Nephron (organoid): ENCODE results near the gene RNF31.
"Not testable (repeated sequence)": the region's sequence is repeated elsewhere in the genome, so short reads cannot be mapped to it uniquely, and the experiment has no call there.

ENCODE experiments used
- H3K27ac Mint-ChIP-seq, 3 experiments: 2 replicates each; pipeline ENCODE4 v1.8.0; 2020; ENCODE audit warnings: mixed read lengths in 3 of 3, mild to moderate bottlenecking in 2 of 3, moderate library complexity in 1 of 3
- H3K27me3 Mint-ChIP-seq: 2 replicates; pipeline ENCODE4 v1.8.0; 2021; ENCODE audit warnings: low read depth, mild to moderate bottlenecking, moderate library complexity, mixed read lengths
- H3K36me3 Mint-ChIP-seq: 2 replicates; pipeline ENCODE4 v1.8.0; 2020; ENCODE audit warnings: low read depth, mixed read lengths
- H3K4me1 Mint-ChIP-seq: 2 replicates; pipeline ENCODE4 v1.8.0; 2020; ENCODE audit warnings: mixed read lengths
- H3K4me3 Mint-ChIP-seq, 3 experiments: 2 replicates each; pipeline ENCODE4 v1.8.0; 2020; ENCODE audit warnings: mild to moderate bottlenecking in 3 of 3, mixed read lengths in 3 of 3, moderate library complexity in 2 of 3
- H3K9me3 Mint-ChIP-seq: 2 replicates; pipeline ENCODE4 v1.8.0; 2020; ENCODE audit warnings: mixed read lengths
- TF ChIP-seq, protein P1 (sequence below), 3 experiments: fragments of 200-600 bp; sonication (generic); IDR thresholded peaks; one replicate each; pipeline ENCODE4 v1.5.0; 2021; ENCODE audit warnings: antibody characterized with exemption in 3 of 3; ENCODE audit not compliant: unreplicated experiment in 3 of 3

Gene RNF31

DNA sequence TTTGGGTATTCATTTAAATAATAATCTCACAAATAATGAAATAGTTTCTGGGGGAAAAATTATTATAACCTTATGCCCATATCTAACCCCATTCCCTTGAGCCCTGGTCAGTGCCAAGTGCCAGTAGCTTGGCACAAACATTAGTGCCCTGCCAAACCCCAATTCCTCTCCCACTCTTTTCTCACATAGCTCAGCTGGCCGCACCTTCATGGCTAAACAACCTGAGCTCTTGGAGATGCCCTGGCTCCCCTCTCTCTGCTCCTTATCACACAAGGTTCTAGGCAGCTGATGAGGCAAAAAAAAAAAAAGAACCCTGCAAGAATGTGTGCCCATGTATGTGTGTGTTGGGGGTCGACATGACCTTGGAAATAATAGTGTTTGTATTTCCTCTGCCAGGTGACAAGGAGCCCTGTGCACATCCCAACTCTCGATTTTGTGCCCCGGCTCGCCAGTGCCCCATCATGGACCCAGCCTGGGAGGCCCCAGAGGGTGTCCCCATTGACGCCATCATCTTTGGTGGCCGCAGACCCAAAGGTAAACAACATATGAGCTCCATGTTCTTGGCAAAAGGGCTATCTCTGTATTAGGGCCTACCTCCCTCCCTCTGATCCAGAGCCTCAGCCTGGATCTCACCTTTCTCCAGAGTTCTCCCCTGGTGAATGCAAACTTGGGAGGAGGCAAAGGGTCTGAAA lies 44.8 kb upstream of the RNF31 start:
- peaks cover 15% of the 10 kb centered on the region for H3K36me3 Mint-ChIP-seq
- H3K27ac Mint-ChIP-seq: no peak overlapping the region
- no peaks in the 10 kb centered on the region for H3K27me3 Mint-ChIP-seq
- no peaks in the 10 kb centered on the region for H3K9me3 Mint-ChIP-seq
- TF ChIP-seq, protein P1, sequence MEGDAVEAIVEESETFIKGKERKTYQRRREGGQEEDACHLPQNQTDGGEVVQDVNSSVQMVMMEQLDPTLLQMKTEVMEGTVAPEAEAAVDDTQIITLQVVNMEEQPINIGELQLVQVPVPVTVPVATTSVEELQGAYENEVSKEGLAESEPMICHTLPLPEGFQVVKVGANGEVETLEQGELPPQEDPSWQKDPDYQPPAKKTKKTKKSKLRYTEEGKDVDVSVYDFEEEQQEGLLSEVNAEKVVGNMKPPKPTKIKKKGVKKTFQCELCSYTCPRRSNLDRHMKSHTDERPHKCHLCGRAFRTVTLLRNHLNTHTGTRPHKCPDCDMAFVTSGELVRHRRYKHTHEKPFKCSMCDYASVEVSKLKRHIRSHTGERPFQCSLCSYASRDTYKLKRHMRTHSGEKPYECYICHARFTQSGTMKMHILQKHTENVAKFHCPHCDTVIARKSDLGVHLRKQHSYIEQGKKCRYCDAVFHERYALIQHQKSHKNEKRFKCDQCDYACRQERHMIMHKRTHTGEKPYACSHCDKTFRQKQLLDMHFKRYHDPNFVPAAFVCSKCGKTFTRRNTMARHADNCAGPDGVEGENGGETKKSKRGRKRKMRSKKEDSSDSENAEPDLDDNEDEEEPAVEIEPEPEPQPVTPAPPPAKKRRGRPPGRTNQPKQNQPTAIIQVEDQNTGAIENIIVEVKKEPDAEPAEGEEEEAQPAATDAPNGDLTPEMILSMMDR (IDR thresholded peaks at IDR 0.05; ENCODE audit: unreplicated experiment in 3 of 3): no peak
- no peaks in the 10 kb centered on the region for H3K4me1 Mint-ChIP-seq
- no peak overlapping the region for H3K4me3 Mint-ChIP-seq

DNA sequence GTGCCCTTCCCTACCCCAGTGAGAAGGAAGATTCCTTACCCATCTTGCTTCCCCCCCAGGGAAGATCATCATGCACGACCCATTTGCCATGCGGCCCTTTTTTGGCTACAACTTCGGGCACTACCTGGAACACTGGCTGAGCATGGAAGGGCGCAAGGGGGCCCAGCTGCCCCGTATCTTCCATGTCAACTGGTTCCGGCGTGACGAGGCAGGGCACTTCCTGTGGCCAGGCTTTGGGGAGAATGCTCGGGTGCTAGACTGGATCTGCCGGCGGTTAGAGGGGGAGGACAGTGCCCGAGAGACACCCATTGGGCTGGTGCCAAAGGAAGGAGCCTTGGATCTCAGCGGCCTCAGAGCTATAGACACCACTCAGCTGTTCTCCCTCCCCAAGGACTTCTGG lies 43.8 kb upstream of the RNF31 start:
- Mint-ChIP-seq H3K9me3 (no peaks in the 10 kb centered on the region), H3K4me1 (no peaks in the 10 kb centered on the region), H3K4me3 (no peak overlapping the region), H3K36me3 (peaks cover 15% of the 10 kb centered on the region), H3K27ac (no peak overlapping the region), H3K27me3 (no peaks in the 10 kb centered on the region)
- TF ChIP-seq, protein P1 (IDR thresholded peaks at IDR 0.05; ENCODE audit: unreplicated experiment in 3 of 3): no peak

DNA sequence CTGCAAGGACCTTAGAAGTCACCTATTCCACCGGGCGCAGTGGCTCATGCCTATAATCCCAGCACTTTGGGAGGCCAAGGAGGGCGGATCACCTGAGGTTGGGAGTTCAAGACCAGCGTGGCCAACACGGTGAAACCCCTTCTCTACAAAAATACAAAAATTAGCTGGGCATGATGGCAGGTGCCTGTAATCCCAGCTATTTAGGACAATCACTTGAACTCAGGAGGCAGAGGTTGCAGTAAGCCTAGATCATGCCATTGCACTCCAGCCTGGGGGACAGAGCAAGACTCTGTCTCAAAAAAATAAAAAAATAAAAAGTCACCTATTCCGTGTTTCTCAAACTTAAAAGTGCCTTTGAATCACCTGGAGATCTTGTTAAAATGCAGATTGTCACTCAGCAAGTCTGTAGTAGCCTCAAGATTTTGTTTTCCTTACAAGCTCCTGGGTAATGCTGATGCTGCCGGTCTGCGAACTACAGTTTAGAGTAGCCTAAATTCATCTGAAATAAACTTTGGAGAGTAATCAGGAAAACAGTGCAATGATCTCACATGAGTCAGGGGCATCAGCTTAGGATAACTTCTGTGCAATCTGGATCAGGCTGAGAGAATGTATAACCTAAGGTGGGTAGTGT lies 41.6 kb upstream of the RNF31 start:
- not testable (repeated sequence) for H3K4me3 Mint-ChIP-seq, H3K4me1 Mint-ChIP-seq

DNA sequence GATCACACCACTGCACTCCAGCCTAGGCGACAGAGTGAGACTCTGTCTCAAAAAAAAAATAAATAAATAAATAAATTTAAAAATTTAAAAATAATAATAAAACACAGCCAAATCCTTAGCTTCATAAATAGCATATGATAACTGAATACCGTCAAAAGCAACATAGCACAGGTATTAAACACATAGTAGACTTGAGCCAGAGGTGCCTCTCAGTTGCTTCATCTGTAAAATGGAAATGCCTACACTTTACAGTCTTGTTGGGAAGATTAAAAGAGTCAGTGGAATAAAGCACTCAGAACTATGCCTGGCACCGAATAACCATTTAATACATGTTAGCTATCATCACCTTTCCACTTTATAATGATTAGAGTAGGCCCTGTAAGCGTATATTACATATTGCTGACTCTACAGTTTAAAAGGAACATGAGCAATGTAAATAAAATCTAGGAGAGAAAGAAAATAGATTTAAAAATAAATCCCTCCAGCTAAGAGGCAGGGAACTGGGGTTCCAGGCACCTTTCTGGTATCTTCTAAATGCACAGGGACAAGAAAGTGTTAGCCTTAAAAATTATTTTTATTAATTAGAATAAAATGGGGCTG lies 40.5 kb upstream of the RNF31 start:
- TF ChIP-seq, protein P1 (IDR thresholded peaks at IDR 0.05; ENCODE audit: unreplicated experiment in 3 of 3): no peak
- Mint-ChIP-seq H3K4me1 (peaks cover 6% of the 10 kb centered on the region), H3K4me3 (no peak overlapping the region), H3K27me3 (no peaks in the 10 kb centered on the region), H3K9me3 (no peaks in the 10 kb centered on the region), H3K27ac (no peak overlapping the region), H3K36me3 (peaks cover 15% of the 10 kb centered on the region)

More for the DNA sequence above, 41.6 kb upstream of the RNF31 start:
- Mint-ChIP-seq H3K27ac (peak overlapping the region in 1 of 3 experiments; percentile 49), H3K36me3 (peaks cover 15% of the 10 kb centered on the region)
- not testable (repeated sequence) for H3K9me3 Mint-ChIP-seq, H3K27me3 Mint-ChIP-seq

DNA sequence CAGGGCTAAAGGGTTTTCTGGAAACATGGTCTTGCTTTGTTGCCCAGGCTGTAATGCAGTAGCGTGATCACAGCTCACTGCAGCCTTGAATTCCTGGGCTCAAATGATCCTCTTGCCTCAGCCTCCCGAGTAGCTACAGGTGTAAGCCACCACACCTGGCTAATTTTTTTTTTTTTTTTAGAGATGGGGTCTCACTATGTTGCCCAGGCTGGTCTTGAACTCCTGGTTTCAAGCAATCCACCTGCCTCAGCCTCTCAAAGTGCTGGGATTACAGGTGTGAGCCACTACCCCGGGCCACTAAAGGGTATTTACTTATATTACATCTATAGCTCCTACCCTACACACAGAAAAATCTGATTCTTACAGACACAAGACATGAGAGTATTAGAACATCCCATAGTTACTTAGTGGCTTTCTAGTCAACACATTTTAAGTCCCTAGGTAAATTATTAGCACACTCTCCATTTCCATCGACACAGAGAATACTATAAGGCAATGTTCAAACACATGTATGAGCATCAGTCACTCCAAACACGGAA lies 38.9 kb upstream of the RNF31 start:
- H3K27ac Mint-ChIP-seq: peak overlapping the region; percentile 29 to 59 (median 53)
- TF ChIP-seq, protein P1 (IDR thresholded peaks at IDR 0.05; ENCODE audit: unreplicated experiment in 3 of 3): no peak
- H3K36me3 Mint-ChIP-seq: peaks cover 11% of the 10 kb centered on the region
- H3K4me3 Mint-ChIP-seq: peak overlapping the region in 1 of 3 experiments; percentile 6
- H3K4me1 Mint-ChIP-seq: peaks cover 6% of the 10 kb centered on the region
- no peaks in the 10 kb centered on the region for H3K27me3 Mint-ChIP-seq
- H3K9me3 Mint-ChIP-seq: no peaks in the 10 kb centered on the region

DNA sequence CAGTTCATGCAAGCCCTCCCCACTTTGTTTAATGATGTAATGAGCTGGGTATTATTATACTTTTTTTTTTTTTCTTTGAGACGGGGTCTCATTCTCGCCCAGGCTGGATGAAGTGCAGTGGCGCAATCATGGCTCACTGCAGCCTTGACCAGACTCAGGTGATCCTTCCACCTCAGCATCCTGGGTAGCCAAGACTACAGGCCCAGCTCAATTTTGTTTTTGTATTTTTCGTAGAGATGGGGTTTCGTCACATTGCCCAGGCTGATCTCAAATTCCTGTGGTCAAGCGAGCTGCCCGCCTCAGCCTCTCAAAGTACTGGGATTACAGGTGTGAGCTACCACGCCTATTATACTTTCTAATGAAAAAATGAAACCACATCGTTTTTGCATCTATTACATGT lies 37.2 kb upstream of the RNF31 start:
- TF ChIP-seq, protein P1 (IDR thresholded peaks at IDR 0.05; ENCODE audit: unreplicated experiment in 3 of 3): no peak
- H3K27ac Mint-ChIP-seq: no peak overlapping the region

More for the DNA sequence above, 37.2 kb upstream of the RNF31 start:
- Mint-ChIP-seq H3K4me3 (no peak overlapping the region), H3K36me3 (no peaks in the 10 kb centered on the region), H3K9me3 (no peaks in the 10 kb centered on the region), H3K4me1 (peaks cover 8% of the 10 kb centered on the region), H3K27me3 (no peaks in the 10 kb centered on the region)
